ENCODE data around the gene NHERF2. TPM values are rescaled to one million over a fixed set of nuclear protein-coding genes. Genes with fewer than 3 reads are reported as not detected.

NHERF2 gene
- total RNA-seq, 4 donors from 2014 or later: 13.8 to 36.5 (median 21.8) TPM

DNA sequence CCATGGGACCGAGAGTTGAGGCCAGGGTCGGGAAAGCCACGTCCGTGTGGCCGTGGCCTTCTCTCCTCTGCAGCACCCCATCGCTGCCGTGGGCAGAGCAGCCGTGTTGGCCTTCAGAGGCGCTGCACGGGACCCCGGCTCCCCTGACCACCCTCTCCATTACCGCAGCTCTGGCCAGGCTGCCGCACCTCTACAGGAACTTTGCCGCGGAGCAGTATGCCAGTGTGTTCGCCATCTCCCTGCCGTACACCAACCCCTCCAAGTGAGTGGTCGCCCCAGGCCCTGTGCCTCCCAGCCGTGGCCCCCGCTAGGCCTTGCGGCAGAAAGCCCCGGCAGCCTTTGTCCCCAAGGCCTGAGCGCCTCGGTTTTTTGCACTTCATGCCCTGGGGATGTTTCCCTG is 48.9 kb downstream of the NHERF2 start:
- Histone ChIP-seq H3K9me3 (no peaks in the 10 kb centered on the region), H3K36me3 (peaks cover 89% of the 10 kb centered on the region), H3K4me3 (no peak overlapping the region), H3K27ac (no peak overlapping the region), H3K4me1 (peaks cover 8% of the 10 kb centered on the region), H3K27me3 (no peaks in the 10 kb centered on the region)
- no peak for DNase-seq (ENCODE audit: low spot score in 2 of 2)
- WGBS: 93% methylated on average over 16 of the region's 24 CpGs
- TF ChIP-seq EP300 (IDR thresholded peaks at IDR 0.05): no peak
- no peak for TF ChIP-seq POLR2AphosphoS5 (IDR thresholded peaks at IDR 0.05)
- TF ChIP-seq, protein P1, sequence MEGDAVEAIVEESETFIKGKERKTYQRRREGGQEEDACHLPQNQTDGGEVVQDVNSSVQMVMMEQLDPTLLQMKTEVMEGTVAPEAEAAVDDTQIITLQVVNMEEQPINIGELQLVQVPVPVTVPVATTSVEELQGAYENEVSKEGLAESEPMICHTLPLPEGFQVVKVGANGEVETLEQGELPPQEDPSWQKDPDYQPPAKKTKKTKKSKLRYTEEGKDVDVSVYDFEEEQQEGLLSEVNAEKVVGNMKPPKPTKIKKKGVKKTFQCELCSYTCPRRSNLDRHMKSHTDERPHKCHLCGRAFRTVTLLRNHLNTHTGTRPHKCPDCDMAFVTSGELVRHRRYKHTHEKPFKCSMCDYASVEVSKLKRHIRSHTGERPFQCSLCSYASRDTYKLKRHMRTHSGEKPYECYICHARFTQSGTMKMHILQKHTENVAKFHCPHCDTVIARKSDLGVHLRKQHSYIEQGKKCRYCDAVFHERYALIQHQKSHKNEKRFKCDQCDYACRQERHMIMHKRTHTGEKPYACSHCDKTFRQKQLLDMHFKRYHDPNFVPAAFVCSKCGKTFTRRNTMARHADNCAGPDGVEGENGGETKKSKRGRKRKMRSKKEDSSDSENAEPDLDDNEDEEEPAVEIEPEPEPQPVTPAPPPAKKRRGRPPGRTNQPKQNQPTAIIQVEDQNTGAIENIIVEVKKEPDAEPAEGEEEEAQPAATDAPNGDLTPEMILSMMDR (IDR thresholded peaks at IDR 0.05): no peak
- no peak for TF ChIP-seq POLR2A (IDR thresholded peaks at IDR 0.05)

DNA sequence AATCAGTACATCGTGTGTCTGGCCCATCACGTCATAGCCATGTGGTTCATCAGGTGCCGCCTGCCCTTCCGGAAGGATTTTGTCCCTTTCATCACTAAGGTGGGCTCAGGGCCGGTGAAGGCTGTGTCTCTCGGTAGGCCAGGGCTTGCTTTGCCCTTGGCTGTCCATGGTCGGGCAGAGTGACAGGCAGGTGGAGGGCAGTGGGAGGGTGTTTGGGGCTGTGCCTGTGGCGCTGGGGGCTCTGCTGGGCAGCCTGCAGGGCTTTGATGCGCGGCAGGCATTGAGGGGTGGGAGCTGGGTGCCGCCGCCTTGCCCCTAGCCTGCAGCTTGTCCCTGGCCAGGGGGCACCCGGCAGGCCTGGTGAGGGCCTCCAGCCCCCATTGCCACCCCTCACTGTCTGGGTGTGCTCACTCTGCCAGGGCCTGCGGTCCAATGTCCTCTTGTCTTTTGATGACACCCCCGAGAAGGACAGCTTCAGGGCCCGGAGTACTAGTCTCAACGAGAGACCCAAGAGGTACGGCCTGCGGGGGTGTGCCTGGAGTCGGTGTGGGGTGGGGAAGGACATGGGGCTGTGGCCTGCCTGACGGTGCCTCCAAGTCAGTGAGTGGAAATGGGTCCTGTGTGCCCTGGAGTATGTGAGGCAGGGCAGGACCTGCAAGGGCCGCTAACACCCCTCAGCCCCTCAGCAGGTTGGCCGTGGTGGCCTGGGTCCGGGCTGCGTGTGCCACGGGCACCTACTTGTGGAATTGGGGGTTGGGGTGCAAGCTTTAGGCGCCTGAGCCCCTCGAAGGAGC is 49.6 kb downstream of the NHERF2 start:
- DNase-seq (ENCODE audit: low spot score in 2 of 2): no peak
- TF ChIP-seq EP300 (IDR thresholded peaks at IDR 0.05) (no peak), POLR2A (IDR thresholded peaks at IDR 0.05) (no peak), POLR2AphosphoS5 (IDR thresholded peaks at IDR 0.05) (no peak)
- TF ChIP-seq, protein P1 (IDR thresholded peaks at IDR 0.05): no peak
- Histone ChIP-seq H3K36me3 (peaks cover 89% of the 10 kb centered on the region), H3K4me1 (peaks cover 8% of the 10 kb centered on the region), H3K9me3 (no peaks in the 10 kb centered on the region), H3K4me3 (no peak overlapping the region), H3K27ac (no peak overlapping the region), H3K27me3 (no peaks in the 10 kb centered on the region)
- 90% methylated on average over 10 of the region's 28 CpGs for WGBS

DNA sequence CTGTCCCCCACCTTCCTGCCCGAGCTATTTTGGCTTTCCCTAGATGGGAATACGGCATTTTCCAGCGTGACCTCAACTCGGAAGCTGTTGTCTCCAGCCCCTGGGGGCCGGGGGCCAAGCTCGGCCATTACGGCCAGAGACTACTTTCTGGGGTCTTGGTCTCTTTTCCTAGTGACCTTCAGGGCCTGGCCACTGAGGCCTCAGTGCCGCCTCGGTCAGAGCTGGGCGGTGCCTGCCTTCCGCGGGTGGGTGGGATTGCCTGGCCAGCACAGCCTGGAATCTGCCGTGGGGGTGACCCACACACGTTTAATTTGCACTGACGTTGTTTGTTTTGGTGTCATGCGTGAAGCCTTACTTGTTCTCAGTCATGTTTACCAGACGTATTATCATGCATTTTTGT is 50.3 kb downstream of the NHERF2 start:
- no peaks in the 10 kb centered on the region for H3K9me3 ChIP-seq
- H3K4me3 ChIP-seq: no peak overlapping the region
- H3K36me3 ChIP-seq: peaks cover 88% of the 10 kb centered on the region
- 94% methylated on average over 16 of the region's 17 CpGs for WGBS
- TF ChIP-seq EP300 (IDR thresholded peaks at IDR 0.05): no peak
- TF ChIP-seq POLR2AphosphoS5 (IDR thresholded peaks at IDR 0.05): no peak
- no peak for TF ChIP-seq POLR2A (IDR thresholded peaks at IDR 0.05)
- TF ChIP-seq, protein P1 (IDR thresholded peaks at IDR 0.05): no peak
- H3K27me3 ChIP-seq: no peaks in the 10 kb centered on the region
- DNase-seq (ENCODE audit: low spot score in 2 of 2): no peak
- peaks cover 13% of the 10 kb centered on the region for H3K4me1 ChIP-seq
- no peak overlapping the region for H3K27ac ChIP-seq

DNA sequence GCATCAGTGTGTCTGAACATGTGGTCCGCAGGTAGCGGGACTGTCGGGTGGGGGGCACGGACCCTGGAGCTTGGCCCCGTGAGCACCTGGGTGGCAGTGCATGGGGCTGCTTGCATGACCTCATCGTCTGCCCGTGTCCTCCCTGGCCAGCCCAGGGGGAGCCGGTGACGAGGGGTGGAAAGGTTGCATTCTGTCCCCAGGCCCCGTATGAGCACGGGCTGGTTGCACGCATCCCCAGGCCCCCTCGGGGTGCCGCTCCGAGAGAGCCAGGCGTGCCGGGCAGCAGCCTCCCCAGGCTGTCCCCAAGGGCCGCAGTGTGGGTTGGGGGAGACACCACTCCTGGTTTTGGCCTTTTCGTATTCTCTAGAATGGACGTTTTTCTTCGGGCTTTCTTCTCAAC is 51.0 kb downstream of the NHERF2 start:
- no peaks in the 10 kb centered on the region for H3K27me3 ChIP-seq
- H3K4me3 ChIP-seq: no peak overlapping the region
- H3K36me3 ChIP-seq: peaks cover 88% of the 10 kb centered on the region
- no peak for DNase-seq (ENCODE audit: low spot score in 2 of 2)
- peaks cover 19% of the 10 kb centered on the region for H3K4me1 ChIP-seq
- no peaks in the 10 kb centered on the region for H3K9me3 ChIP-seq
- H3K27ac ChIP-seq: no peak overlapping the region
- no peak for TF ChIP-seq POLR2A (IDR thresholded peaks at IDR 0.05)
- TF ChIP-seq EP300 (IDR thresholded peaks at IDR 0.05): no peak
- TF ChIP-seq POLR2AphosphoS5 (IDR thresholded peaks at IDR 0.05): no peak
- TF ChIP-seq, protein P1 (IDR thresholded peaks at IDR 0.05): no peak
- 89% methylated on average over 5 of the region's 21 CpGs for WGBS

DNA sequence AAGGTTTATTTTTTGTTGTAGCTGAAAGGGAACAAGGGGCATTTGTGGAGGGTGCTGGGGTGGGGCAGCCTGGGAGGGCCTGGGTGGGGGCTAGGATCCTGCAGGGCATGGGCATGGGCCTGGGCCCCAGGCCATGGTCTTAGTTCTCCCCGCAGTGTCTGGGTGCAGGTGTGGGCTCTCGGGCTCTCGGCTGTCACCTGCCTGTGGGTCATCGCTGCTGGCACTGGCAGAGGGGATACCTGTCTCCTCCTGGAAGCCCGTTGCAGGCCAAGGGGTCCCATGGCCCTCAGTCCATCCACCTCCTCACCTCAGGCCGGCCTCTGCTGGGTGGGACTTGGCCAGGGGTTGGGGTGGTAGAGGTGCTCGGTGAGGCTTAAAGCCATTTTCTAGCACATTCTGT is 51.4 kb downstream of the NHERF2 start:
- Histone ChIP-seq H3K27me3 (no peaks in the 10 kb centered on the region), H3K9me3 (no peaks in the 10 kb centered on the region), H3K27ac (no peak overlapping the region), H3K4me1 (peaks cover 23% of the 10 kb centered on the region), H3K4me3 (no peak overlapping the region), H3K36me3 (peaks cover 88% of the 10 kb centered on the region)
- DNase-seq (ENCODE audit: low spot score in 2 of 2): no peak
- TF ChIP-seq, protein P1 (IDR thresholded peaks at IDR 0.05): no peak
- TF ChIP-seq POLR2AphosphoS5 (IDR thresholded peaks at IDR 0.05) (no peak), POLR2A (IDR thresholded peaks at IDR 0.05) (no peak), EP300 (IDR thresholded peaks at IDR 0.05) (no peak)
- WGBS: 82% methylated on average over 6 of the region's 7 CpGs
